Measurements from ENCODE around the gene ACTR8.

Gene ACTR8

DNA sequence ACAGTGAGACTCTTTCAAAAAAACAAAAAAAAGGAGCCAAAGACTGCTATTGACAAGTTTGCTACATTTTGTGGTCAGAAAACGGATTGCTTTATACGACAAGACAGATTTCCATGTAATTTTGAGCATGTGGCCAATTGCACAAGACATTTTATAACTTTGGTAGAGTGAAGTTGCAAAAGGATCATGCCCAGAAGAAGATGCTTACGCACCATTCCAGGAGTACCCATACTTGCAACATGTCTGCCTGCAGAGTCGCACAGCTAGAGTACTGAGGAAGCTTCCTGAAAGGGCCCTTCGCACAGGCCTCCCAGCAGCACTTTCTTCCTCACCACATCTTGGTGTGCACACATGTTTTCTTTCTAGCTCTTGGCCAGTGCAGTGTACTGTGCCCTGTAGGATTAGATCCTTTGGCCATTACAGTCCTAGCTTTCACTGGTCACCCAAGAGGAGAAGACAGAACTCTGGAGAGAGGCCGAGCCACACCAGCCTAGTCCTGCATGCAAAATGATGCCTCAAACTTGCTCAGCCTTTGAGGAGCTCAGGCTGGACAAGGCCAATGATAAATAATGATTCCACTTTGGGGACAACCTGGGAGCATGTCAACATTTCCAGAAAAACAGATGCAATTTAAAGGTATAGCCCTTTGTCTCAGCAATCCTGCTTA, 47.4 kb downstream of the ACTR8 start:
- no peak for DNase-seq (ENCODE audit: low read depth in 2 of 2)

DNA sequence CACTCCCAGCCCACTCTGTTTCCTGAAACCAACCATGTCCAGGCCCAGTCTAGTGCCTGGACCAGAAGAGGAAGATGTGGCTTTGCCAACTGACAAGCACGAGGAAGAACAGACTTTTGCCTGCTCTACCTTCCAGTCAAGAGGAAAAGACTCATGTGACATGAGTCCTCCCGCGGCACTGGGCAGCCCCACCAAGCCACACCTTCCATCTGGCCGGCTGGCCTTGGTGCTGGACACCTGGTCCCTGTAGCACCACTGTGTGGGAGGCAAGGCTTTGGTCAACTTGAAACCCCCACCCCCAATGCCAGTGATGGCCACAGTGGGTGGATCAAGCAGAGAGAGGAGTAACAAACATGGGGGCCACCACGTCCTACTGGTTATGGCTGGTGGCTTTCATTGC, 48.3 kb downstream of the ACTR8 start:
- DNase-seq (ENCODE audit: low read depth in 2 of 2): no peak

DNA sequence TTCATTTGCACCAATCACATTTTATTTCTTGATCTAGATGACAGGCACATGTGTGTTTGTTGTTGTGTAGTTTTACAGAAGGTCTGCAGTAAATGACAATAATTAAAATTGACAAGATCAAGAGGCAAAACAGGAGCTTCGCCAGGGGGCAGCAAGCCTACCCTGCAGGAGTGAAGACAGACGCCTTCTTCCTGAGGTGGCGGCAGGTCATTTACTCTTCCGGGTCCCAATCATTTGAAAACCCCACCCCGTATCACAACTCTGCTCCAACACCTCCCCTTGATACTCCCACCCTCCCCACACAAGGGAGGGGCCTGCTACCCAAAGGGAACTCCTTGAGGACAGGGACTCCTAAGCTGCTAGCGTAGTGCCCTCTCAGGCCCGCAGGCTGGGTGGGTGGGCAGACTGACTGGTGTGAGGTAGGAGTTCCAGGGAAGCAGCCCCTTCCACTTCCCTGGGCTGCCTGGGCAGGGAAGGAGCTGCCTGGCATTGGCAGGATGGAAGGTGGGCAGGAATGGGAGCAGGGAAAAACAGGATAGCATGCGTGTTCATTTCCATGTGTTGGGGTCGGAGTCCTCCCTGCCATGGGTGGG, 48.8 kb downstream of the ACTR8 start:
- DNase-seq (ENCODE audit: low read depth in 2 of 2): no peak

DNA sequence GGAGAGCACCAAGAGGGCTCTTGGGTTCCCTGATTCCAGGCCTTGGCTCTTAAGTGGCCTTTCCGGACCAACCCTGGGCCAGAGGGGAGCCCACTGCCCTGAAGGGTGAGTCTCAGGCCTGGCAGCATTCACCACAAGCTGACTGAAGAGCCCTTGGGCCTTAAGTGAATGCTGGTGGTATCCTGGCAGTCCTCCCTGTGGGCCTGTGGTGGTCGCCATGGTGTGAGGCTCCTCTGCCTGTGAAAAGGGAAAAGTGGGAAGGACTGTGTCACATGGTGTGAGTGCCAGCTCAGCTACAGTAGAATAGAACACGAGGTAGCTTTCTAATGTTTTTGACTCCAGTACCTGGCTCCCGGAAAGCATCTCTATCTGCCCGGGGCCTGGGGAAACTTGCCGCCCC, 51.0 kb downstream of the ACTR8 start:
- no peak for DNase-seq (ENCODE audit: low read depth in 2 of 2)

DNA sequence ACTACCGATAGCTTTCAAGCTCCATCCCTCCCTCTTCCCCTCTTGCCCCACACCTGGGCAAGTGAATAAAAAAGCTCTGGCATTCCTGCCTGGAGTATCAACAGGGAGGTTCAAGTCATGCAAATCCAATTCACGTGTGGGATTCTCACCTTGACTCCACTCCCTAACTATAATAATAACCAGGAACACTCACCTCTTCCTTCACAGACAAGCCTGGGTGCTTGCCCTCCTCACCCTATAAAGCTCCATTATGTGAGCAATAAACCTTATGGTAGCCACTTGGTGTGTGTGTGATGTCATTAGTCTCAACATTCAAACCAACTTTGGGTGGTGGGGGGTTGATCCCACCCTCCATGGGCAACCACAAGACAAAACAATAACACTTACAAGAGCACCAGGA, 52.3 kb downstream of the ACTR8 start:
- DNase-seq (ENCODE audit: low read depth in 2 of 2): no peak

DNA sequence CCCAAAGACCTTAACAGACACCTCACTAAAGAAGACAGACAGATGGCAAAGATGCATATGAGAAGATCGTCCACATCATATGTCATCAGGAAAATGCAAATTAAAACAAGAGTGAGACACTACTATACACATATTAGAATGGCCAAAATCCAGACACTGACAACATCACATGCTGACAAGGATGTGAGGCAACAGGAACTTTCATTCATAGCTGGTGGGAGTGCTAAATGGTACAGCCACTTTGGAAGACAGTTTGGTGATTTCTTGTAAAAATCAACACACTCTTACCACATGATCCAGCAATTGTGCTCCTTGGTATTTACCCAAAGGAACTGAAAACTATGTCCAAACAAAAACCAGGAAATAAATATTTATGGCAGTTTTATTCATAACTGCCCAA, 53.4 kb downstream of the ACTR8 start:
- DNase-seq (ENCODE audit: low read depth in 2 of 2): no peak

DNA sequence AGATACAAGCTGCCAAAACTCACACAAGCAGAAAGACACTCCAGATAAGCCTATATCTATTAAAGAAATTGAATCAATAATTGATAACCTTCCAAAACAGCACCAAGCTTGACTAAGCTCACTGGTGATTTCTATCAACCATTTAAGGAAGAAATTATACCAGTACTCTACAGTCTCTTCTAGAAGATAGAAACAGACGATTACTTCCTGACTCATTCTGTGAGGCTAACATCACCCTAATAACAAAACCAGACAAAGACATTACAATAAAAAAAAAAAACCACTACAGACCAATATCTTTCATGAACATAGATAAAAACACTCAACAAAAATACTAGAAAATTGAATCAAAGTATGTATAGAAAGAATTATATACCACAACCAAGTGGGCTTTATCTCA, 55.9 kb downstream of the ACTR8 start:
- no peak for DNase-seq (ENCODE audit: low read depth in 2 of 2)

DNA sequence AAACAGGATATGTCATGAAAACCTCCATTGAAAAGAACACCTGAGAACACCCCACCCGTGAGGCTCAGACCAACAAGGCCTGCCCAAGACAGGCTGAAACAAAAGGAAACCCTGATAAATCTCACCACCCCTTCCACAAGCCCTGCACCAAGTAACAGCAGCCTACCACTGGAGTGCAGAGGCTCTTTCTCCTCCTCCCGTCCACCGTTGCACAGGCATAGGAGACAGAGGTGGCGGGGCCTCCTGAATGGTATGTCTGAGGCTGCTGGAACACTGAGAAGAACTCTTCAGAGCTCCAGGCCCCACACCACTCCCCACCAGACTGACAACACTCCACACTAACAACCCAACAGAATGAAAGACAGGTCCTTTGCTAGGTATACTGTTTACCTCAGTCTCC, 57.2 kb downstream of the ACTR8 start:
- DNase-seq (ENCODE audit: low read depth in 2 of 2): no peak

DNA sequence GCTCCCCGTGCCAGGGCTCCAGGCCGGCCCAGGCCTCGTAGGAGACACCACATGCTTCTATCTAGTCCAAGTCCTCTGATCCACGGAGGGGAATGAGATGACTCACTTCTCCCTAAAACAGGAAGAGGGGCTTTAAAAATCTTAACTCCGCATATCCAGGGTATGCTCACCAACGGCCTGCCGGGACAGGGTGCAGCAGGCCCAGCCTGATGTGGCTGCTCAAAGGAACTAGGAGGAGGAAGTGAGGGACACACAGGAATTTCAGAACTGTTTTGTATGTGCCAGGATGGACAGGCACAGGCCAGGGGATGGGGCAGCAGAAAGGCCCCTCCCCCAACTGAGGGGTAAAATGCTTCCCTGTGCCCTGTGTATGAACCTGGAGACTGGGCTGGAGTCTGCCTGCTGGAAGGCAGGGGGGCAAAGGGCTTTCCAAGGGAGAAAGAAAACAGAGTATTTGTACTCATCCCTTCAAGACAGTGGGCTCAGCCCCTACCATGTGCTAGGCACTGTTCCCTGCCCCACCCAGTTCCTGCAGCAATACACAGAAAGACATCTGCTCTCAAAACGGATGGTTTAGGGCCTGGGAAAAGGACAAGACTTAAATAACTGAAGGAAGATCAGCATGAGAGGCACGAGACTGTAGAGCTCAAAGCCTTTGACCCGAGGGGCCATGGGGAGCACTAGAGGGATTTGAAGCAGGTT, 57.8 kb downstream of the ACTR8 start:
- DNase-seq (ENCODE audit: low read depth in 2 of 2): no peak

DNA sequence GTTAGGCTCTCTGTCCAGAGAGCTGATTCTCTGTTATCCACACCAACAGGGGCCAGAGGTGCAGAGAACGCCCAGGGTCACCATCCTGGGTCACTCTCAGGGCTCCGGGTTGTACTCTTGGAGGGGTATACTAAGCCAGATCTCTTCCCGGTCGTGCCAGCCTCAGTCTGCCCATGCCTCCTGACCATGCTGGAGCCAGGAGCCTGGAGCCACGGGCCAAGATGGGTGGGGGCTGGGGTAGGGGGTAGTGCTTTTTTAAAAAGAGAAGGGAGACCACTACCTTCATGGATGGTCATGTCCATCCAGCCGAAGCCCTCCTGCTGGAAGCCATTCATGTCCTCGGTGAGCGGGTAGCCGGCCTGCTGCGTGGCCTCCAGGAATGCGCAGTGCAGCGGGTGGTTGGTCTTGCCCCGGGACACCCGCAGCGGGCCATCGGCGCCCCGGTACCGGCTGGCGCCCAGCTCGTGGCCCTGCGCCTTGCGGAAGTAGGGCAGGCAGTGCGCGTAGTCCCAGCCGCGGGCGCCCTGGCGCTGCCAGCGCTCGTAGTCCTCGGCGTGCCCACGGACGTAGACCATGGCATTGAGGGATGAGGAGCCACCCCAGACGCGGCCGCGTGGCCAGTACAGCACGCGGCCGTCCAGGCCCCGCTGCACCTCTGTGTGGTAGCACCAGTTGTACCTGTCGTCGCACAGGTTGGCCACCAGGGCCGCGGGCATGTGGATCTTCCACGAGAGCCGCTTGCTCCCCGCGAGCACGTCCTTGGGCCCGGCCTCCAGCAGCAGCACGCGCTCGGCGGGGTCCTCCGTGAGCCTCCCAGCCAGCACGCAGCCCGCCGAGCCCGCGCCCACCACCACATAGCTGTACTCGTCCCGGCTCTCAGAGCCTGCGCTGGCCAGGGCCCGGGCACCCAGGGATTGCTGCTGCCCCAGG, 58.7 kb downstream of the ACTR8 start:
- no peak for DNase-seq (ENCODE audit: low read depth in 2 of 2)

DNA sequence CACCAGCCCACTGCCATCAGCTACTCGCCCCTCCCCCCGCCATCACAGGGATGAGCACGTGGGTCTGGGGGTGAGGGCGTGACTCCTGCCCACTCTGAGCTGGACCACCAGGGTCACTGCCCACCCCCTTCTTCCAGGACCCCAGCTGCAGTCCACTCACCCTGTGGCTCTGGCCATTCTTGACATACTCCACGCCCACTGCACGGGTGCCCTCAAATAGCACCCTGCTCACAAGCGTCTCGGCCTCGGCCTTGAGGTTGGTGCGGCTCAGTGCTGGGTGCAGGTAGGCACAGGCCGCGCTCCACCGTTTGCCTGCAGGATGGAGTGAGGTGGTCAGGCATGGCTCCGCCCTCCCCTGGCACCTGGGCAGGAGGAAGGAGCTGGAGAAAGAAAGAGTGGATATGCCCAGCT, 59.6 kb downstream of the ACTR8 start:
- DNase-seq (ENCODE audit: low read depth in 2 of 2): no peak

DNA sequence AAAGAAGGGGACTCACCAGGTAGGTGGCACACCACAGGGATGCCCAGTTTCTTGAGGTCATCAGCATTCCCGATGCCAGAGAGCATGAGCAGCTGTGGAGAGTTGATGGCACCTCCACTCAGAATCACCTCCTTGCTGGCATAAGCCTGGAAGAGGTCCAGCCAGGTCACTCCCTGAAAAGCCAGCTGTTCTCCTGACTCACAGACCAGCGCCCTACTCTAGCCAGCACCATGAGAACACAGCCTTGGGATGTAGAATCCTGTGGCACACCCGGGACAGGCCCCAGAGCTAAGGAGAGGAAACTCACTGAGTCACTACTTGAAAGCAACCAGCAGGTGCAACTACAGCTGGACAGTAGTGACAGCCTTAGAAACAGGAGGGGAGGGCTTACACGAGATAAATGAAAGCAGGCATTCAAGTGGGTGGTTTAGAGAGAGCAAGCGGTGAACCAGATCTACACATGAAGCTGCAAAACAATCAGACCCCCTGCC, 60.3 kb downstream of the ACTR8 start:
- no peak for DNase-seq (ENCODE audit: low read depth in 2 of 2)

DNA sequence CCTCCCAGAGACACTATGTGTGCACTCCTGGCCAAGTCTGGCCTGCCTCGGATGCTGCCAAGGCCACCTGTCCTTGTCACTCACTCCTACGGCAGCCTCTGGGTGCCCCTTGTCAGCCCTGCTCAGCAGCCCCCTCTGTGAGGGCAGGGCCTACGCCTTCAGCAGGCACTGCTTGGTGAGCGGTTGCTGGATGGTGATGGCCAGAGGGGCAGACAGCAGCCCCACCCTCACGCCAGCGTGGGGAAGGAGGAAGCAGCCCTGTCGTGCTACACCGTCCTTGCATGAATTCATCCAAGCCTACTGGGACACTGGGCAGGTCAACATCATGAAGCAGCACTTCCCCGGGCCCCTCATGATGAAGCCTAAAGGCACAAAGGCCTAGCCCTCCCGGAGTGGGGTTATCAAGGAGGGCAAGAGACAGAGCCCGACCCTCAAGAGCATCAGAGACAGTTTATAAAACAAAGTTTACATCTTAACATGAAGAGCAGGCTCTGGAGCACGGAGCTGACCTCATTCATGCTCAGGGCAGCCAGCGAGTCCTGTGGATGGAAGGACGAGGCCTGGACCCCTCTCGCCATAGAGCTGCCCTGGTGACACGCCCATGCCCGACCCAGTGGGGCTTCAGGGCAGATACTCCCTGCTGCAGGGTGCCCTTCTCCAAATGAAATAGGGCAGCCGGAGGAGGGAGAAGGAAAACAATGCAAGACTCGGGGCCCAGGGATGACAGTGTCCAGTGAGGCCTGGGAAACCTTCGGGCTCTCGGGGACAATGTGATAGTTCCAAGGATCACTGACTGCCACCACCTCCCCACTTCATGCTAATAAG, 61.0 kb downstream of the ACTR8 start:
- DNase-seq (ENCODE audit: low read depth in 2 of 2): no peak

DNA sequence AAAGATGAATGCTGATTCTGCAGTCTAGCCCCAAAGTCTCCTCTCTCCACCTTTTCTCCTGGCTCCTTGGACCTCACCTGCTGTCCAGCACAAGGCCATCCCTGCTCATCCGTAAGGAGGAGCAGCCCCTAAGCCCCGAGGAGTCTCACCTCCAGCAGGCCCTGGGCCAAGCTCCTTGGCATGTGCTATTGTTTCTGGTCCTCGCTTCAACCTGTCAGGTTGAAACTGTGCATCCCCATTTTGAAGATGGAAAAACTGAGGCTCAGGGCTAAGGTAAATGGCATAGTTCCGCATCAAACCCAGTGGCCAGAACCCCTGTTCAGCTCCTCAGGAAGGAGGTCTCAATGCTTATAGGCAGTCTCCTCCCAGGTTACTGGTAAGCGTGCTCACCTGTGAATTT, 61.9 kb downstream of the ACTR8 start:
- no peak for DNase-seq (ENCODE audit: low read depth in 2 of 2)

DNA sequence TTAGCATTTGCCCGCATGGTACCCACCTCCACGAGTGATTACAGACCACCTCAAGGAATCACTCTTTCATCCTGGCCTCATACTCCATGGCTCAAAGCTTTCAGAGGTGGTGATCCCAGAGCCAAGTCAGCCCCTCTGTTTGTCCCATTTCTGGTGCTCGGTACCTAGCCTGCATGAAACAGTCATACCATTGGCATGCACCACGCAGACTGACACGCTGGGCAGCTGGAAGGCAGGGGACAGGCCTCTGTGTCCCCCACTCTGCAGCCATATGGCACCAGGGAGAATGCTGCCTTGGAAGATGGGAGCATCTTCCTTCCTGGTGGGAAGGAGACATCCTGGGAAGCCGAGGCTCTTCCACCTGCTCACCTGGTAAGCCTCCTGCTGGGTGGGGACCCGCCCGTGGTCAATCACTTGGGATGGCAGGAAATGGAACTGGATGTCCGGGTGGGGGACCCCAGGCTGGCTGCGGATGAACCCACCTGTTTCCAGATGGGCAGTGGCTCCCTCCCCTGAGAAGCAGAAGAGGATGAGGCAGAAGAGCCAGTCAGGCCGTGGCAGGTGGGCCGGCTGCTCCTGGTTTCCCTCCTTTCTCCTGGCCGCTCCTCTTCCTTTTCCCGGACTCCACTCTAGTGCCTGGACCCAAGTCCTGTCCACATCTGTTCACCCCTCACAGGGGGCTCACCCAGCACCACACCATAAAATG, 62.6 kb downstream of the ACTR8 start:
- no peak for DNase-seq (ENCODE audit: low read depth in 2 of 2)

DNA sequence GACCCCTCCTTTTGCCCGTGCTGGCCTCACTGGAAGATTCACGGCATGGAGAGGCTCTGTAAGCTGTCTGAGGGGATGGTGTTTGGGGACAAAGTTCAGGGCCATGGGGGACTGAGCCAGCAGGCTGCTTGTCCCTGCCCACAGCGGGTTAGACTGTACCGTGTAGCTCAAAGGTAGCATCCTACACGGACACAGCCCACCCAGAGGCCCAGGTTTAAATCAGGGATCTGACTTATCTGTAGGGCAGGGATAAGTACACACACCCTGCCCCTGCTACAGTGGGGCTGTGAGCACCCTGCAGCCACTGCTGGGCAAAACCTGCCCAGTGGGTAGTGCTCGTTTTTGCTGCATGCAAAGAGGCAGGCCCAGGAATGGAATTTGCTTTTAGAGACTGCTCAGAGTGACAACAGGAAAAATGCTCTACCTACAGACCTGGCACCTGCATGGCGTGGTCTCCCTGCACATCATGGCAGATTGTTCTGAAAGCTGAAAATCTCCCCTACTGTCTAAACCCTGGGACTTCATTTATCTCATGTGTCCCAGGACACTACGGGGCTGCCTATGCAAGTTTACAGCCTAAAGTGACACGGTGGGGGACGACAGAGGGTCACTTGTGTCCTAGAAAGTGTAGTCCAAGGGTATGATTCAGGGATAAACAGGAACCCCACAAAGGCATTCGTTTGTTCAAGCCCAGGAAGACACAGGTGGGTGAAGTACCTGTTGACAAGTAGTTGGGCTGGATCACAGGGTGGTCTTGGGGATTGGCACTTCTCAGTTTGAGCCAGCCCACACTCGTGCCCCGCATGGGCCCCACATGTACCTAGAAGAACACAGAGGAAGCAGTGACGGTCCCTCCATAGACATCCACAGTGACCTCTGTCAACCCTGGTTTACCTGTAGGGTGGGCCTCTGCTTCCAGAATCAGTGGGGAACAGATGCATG, 63.5 kb downstream of the ACTR8 start:
- no peak for DNase-seq (ENCODE audit: low read depth in 2 of 2)

DNA sequence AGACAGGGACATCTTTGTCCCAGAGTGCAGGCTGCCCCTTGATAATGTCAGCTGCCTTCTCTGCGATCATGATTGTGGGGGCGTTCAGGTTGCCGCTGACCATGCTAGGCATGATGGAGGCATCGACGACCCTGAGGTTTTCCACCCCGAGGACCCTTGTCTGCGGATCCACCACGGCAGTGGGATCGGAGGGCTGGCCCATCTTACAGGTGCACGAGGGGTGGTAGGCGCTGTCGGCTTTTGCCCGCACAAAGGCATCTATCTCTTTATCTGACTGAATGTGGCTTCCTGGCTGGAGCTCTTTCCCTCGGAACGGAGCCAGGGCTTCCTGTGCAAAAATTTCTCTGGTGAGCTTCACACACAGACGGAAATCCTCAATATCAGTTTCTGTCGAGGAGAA, 64.1 kb downstream of the ACTR8 start:
- no peak for DNase-seq (ENCODE audit: low read depth in 2 of 2)

DNA sequence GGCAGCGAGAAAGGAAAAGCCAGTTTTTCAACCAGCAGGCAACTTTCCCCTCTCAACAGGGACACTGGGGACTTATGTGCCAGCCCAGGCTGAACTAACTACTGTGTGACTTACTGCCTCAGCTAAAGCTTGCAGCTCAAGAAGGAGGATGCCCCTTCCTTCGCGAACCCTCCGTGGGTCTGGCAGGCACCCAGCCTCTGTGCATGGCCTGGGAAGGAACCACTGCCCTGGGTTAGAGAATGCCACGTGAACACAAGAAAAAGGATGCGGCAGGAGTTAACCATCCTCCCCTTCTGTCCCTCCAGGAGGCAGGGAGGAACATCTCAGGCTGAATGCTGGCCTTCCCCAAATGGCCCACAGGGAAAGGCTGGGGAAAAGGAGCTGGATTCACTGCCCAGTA, 64.7 kb downstream of the ACTR8 start:
- no peak for DNase-seq (ENCODE audit: low read depth in 2 of 2)

All from stimulated activated CD8-positive, alpha-beta memory T cell treated with anti-CD3 and anti-CD28 coated beads, Interleukin-7, amount 100 ng/mL, for 1 hour (primary cell).